Lower lobe of right lung (tissue), 2 donors: ENCODE results near the gene EP400. TPM values are rescaled to one million over a fixed set of nuclear protein-coding genes. Genes with fewer than 3 reads are reported as not detected.
"Not testable (repeated sequence)": the region's sequence is repeated elsewhere in the genome, so short reads cannot be mapped to it uniquely, and the experiment has no call there.

Experiments
- ATAC-seq, 2 donors: fragments of 200-7000 bp; cut with Tn5 transposase; one replicate each; pipeline ENCODE4 v1.9.1; 2020 to 2022; ENCODE audit warnings: mild to moderate bottlenecking in 2 of 2, moderate library complexity in 2 of 2
- DNase-seq: peaks from one replicate; pipeline ENCODE4 v3.0.0-alpha.2; 2020
- H3K27ac ChIP-seq: fragments of 200-600 bp; one replicate; pipeline ENCODE4 v1.8.0; 2022
- H3K27me3 ChIP-seq: fragments of 200-600 bp; one replicate; pipeline ENCODE4 v1.8.0; 2022; ENCODE audit warnings: low read depth
- H3K36me3 ChIP-seq: fragments of 200-600 bp; one replicate; pipeline ENCODE4 v1.8.0; 2022; ENCODE audit warnings: mild to moderate bottlenecking
- H3K4me1 ChIP-seq: fragments of 200-600 bp; one replicate; pipeline ENCODE4 v1.8.0; 2022
- H3K4me3 ChIP-seq: fragments of 200-600 bp; one replicate; pipeline ENCODE4 v1.8.0; 2022; ENCODE audit warnings: mild to moderate bottlenecking
- H3K9me3 ChIP-seq: fragments of 200-600 bp; one replicate; pipeline ENCODE4 v1.8.0; 2022
- intact Hi-C: fragments of 100-400 bp; cut with DNase I; formaldehyde crosslinking; loops from one replicate; pipeline ENCODE4 v1.11.0; 2022
- total RNA-seq: library from RNA; stranded (reverse); fragmentation: NEBNext Ultra II Directional; extraction: Animal tissue kit (Norgen Biotek cat#: 25700); gene quantifications from one replicate; pipeline ENCODE4 v1.2.1, GENCODE V29; 2021
- TF ChIP-seq, protein P1 (sequence below): fragments of 200-600 bp; IDR thresholded peaks from one replicate; pipeline ENCODE4 v1.8.0; 2022; ENCODE audit warnings: antibody characterized with exemption, mild to moderate bottlenecking
- donor health status: DM: no; HTN: yes; CAD: no; lungs with severe emphysema.

Gene EP400
- total RNA-seq, 1 donor from 2014 or later: 46.2 TPM

GRCh38 chr12:131959641-131960589, 10.2 kb downstream of the EP400 start:
- Histone ChIP-seq H3K36me3 (peaks cover 16% of the 10 kb centered on the region), H3K27ac (no peak overlapping the region), H3K27me3 (no peaks in the 10 kb centered on the region), H3K4me1 (peaks cover 24% of the 10 kb centered on the region), H3K4me3 (no peak overlapping the region), H3K9me3 (no peaks in the 10 kb centered on the region)
- ATAC-seq: no peak
- intact Hi-C loops: no loop called here
- TF ChIP-seq, protein P1, sequence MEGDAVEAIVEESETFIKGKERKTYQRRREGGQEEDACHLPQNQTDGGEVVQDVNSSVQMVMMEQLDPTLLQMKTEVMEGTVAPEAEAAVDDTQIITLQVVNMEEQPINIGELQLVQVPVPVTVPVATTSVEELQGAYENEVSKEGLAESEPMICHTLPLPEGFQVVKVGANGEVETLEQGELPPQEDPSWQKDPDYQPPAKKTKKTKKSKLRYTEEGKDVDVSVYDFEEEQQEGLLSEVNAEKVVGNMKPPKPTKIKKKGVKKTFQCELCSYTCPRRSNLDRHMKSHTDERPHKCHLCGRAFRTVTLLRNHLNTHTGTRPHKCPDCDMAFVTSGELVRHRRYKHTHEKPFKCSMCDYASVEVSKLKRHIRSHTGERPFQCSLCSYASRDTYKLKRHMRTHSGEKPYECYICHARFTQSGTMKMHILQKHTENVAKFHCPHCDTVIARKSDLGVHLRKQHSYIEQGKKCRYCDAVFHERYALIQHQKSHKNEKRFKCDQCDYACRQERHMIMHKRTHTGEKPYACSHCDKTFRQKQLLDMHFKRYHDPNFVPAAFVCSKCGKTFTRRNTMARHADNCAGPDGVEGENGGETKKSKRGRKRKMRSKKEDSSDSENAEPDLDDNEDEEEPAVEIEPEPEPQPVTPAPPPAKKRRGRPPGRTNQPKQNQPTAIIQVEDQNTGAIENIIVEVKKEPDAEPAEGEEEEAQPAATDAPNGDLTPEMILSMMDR: no peak
- no peak for DNase-seq

- H3K4me3 ChIP-seq, intact Hi-C loops, DNase-seq, H3K27ac ChIP-seq, H3K27me3 ChIP-seq, H3K9me3 ChIP-seq: not testable (repeated sequence)
- H3K4me1 ChIP-seq: peaks cover 29% of the 10 kb centered on the region
- peak in 1 of 2 donors; percentile 27 for ATAC-seq
- H3K36me3 ChIP-seq: peaks cover 16% of the 10 kb centered on the region
These were observed 11.0 kb downstream of the EP400 start for GRCh38 chr12:131960590-131961325.

DNA sequence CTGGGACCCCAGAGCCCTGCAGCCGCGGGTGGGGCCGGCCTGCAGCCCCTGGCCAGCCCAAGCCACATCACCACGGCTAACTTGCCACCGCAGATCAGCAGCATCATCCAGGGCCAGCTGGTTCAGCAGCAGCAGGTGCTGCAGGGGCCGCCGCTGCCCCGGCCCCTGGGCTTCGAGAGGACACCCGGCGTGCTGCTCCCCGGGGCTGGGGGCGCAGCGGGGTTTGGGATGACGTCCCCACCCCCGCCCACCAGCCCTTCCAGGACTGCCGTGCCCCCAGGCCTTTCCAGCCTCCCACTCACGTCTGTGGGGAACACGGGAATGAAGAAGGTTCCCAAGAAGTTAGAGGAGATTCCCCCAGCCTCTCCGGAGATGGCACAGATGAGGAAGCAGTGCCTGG, 11.6 kb downstream of the EP400 start:
- DNase-seq, H3K9me3 ChIP-seq, H3K4me3 ChIP-seq, ATAC-seq, intact Hi-C loops, H3K27ac ChIP-seq, H3K27me3 ChIP-seq: not testable (repeated sequence)
- peaks cover 25% of the 10 kb centered on the region for H3K4me1 ChIP-seq
- peaks cover 16% of the 10 kb centered on the region for H3K36me3 ChIP-seq

- Histone ChIP-seq H3K36me3 (peaks cover 16% of the 10 kb centered on the region), H3K27me3 (no peaks in the 10 kb centered on the region), H3K4me1 (peaks cover 20% of the 10 kb centered on the region), H3K27ac (no peak overlapping the region), H3K4me3 (no peak overlapping the region), H3K9me3 (no peaks in the 10 kb centered on the region)
- TF ChIP-seq, protein P1: no peak
- ATAC-seq: no peak
- DNase-seq: no peak
- intact Hi-C loops: no loop called here
These were observed 12.3 kb downstream of the EP400 start for GRCh38 chr12:131962069-131962468.

DNA sequence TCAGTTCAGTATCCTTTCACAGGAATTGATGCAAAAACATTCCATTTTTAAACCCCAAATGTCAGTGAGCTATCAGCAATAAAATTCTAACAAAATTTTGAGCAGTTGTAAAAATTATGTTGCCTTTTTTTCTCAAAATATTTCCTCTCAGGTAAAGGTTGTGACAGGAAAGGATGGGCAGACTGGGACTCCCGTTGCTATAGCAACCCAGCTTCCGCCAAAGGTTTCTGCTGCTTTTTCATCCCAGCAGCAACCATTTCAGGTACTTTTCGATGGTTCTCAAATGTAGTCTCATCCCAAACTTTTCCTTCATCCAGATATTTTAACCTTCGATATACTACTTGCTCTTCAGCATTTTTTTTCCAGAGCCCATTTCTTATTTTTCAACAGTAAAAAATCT, 13.6 kb downstream of the EP400 start:
- ATAC-seq (no peak), DNase-seq (no peak)
- TF ChIP-seq, protein P1: no peak
- Histone ChIP-seq H3K4me3 (no peak overlapping the region), H3K9me3 (no peaks in the 10 kb centered on the region), H3K27ac (no peak overlapping the region), H3K4me1 (peaks cover 11% of the 10 kb centered on the region), H3K27me3 (no peaks in the 10 kb centered on the region), H3K36me3 (peaks cover 16% of the 10 kb centered on the region)
- intact Hi-C loops: no loop called here

DNA sequence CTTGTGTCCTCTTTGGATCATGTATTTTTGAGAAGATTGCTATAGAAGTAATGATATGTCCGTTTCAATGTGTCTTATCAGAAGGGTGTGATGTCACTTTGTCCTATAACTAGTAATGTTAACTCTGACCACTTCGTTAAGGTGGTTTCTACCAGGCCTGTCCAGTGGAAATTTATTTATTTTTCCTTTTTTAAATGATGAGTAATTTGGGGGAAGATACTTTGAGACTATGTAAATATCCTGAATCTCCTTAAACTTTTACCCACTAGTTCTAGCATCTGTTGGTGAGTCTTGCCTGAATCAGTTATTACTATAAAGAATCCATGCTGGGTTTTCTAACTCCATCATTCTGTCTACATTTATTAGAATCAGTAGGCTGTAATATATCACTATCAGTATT, 15.3 kb downstream of the EP400 start:
- H3K4me3 ChIP-seq: no peak overlapping the region
- H3K27ac ChIP-seq: no peak overlapping the region
- H3K36me3 ChIP-seq: peaks cover 15% of the 10 kb centered on the region
- ATAC-seq: no peak
- H3K9me3 ChIP-seq: no peaks in the 10 kb centered on the region
- no peak for DNase-seq
- H3K27me3 ChIP-seq: no peaks in the 10 kb centered on the region
- TF ChIP-seq, protein P1: no peak
- H3K4me1 ChIP-seq: peaks cover 5% of the 10 kb centered on the region
- intact Hi-C loops: no loop called here
